Activated naive CD8-positive, alpha-beta T cell (primary cell): ENCODE data around the gene JPT1.

Source experiments
- H3K27ac Mint-ChIP-seq: one replicate; pipeline ENCODE4 v1.8.0; 2021; ENCODE audit warnings: mixed read lengths
- H3K27me3 Mint-ChIP-seq: one replicate; pipeline ENCODE4 v1.8.0; 2021; ENCODE audit warnings: mixed read lengths
- H3K36me3 Mint-ChIP-seq: one replicate; pipeline ENCODE4 v1.8.0; 2021; ENCODE audit warnings: mixed read lengths
- H3K4me1 Mint-ChIP-seq: one replicate; pipeline ENCODE4 v1.8.0; 2021; ENCODE audit warnings: low read depth, mixed read lengths
- H3K4me3 Mint-ChIP-seq: one replicate; pipeline ENCODE4 v1.8.0; 2021; ENCODE audit warnings: mild to moderate bottlenecking, mixed read lengths
- H3K9me3 Mint-ChIP-seq: one replicate; pipeline ENCODE4 v1.8.0; 2021; ENCODE audit warnings: low read depth, mixed read lengths

Gene JPT1, protein sequence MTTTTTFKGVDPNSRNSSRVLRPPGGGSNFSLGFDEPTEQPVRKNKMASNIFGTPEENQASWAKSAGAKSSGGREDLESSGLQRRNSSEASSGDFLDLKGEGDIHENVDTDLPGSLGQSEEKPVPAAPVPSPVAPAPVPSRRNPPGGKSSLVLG

DNA sequence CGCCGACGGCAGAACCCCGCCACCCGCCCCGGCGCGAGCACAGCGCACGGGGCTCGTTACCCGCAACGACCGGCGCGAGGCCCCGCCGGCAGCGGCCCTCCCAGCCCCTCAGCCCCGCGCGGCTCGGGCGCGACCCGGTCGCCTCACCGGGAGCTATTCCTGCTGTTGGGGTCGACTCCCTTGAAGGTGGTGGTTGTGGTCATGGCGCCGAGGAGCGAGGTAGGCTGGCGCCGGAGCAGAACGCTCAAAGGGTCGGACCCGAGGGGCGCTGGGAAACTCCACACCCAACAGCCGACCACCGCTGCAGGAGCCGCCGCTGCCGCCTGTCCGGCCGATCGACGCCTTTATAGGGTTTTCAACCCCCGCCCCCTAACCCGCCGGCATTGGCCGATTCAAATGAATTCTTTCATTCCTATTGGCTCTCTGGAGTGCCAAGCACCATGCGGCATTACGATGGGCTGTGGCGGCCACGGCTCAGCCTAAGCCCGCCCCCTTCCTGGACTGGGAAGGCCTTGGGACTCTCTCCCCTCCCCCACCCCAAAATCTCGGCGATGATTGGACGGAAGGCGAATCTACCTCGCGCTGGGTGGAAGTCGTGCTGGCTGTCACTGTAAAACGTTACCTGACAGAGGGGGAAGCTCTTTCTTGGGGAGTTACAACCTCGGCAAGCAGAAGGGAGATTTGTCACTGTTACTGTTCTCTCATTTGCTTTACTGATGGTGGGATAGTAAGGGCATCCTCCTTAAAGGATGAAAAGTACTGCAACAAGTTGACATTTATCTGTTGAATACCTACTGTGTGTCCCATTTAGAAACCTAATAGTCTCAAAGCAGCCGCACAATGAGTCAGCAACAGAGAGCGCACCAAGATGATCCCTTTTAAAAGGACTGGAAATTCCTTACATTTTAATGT lies at the start of gene JPT1:
JPT1 (minus strand) TSS at position 318 of the 912 bp plus-strand sequence; CDS start at position 203, 115 bp downstream.
- peak within 1 kb of the TSS; percentile 83 for H3K27ac Mint-ChIP-seq
- peaks cover 31% of the 10 kb centered on the region for H3K4me1 Mint-ChIP-seq
- no peaks in the 10 kb centered on the region for H3K27me3 Mint-ChIP-seq
- no peaks in the 10 kb centered on the region for H3K9me3 Mint-ChIP-seq
- peak within 1 kb of the TSS; percentile 91 for H3K4me3 Mint-ChIP-seq
- H3K36me3 Mint-ChIP-seq, result peaks cover 5% of the 10 kb centered on the region

GRCh38 chr17:75199886-75200618 lies 45.7 kb upstream of the JPT1 start:
- Mint-ChIP-seq H3K4me3 (no peak overlapping the region), H3K9me3 (no peaks in the 10 kb centered on the region), H3K4me1 (peaks cover 6% of the 10 kb centered on the region), H3K27ac (no peak overlapping the region), H3K36me3 (no peaks in the 10 kb centered on the region), H3K27me3 (no peaks in the 10 kb centered on the region)

GRCh38 chr17:75194879-75195278 lies 40.6 kb upstream of the JPT1 start:
- no peak overlapping the region for H3K4me3 Mint-ChIP-seq
- no peaks in the 10 kb centered on the region for H3K36me3 Mint-ChIP-seq
- no peaks in the 10 kb centered on the region for H3K9me3 Mint-ChIP-seq
- no peaks in the 10 kb centered on the region for H3K27me3 Mint-ChIP-seq
- H3K4me1 Mint-ChIP-seq, result no peaks in the 10 kb centered on the region
- no peak overlapping the region for H3K27ac Mint-ChIP-seq

GRCh38 chr17:75191584-75191983 lies 37.3 kb upstream of the JPT1 start:
- Mint-ChIP-seq H3K36me3 (no peaks in the 10 kb centered on the region), H3K4me3 (no peak overlapping the region), H3K27me3 (no peaks in the 10 kb centered on the region), H3K27ac (no peak overlapping the region), H3K9me3 (no peaks in the 10 kb centered on the region), H3K4me1 (peaks cover 7% of the 10 kb centered on the region)

- H3K4me3 Mint-ChIP-seq, result no peak overlapping the region
- H3K36me3 Mint-ChIP-seq, result no peaks in the 10 kb centered on the region
- H3K9me3 Mint-ChIP-seq, result no peaks in the 10 kb centered on the region
- no peak overlapping the region for H3K27ac Mint-ChIP-seq
- peaks cover 18% of the 10 kb centered on the region for H3K4me1 Mint-ChIP-seq
- no peaks in the 10 kb centered on the region for H3K27me3 Mint-ChIP-seq
Measured at GRCh38 chr17:75188614-75189013, 34.3 kb upstream of the JPT1 start.

DNA sequence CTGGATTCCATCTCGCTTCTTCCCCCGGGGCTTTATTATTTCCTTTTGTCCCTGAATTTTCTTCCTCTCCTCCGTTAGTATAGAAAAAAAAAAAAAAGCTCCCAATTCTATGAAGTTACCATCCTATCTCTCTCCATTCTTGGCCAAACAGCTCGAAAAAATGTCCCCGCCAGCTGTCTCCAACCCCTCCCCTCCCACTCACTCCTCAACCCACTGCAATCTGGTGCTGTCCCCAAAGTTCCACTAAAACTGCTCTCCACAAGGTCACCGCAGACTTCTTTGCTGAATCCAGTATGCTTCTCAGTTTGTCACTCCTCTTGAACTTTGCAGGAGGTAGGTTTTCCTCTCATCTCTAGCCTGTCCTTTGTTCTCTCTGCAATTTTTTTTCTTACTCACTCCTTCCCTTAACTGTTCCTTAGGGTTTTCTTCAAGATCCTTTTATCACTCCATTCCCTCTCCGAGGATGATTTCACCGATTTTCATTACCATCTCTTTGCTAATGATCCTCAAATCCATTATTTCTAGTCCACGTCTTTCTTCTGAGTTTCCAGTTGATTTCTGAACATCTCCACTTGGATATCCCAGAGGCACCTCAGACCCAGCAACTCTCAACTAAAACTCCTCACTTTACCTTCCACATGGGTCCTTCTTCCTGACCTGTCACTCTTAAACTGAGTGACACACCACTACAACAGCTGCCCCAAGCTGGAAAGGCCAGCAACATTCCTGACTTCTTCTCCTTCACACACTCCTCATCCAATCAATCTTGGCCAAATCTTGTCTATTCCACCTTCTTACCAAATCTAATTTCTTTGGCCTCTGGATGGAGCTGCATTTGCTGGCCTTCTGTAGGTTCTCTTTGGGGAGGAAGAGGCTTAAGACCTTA lies 29.9 kb upstream of the JPT1 start:
- no peaks in the 10 kb centered on the region for H3K9me3 Mint-ChIP-seq
- peak overlapping the region; percentile 83 for H3K4me3 Mint-ChIP-seq
- no peaks in the 10 kb centered on the region for H3K27me3 Mint-ChIP-seq
- no peaks in the 10 kb centered on the region for H3K36me3 Mint-ChIP-seq
- H3K27ac Mint-ChIP-seq, result peak overlapping the region; percentile 97
- H3K4me1 Mint-ChIP-seq, result peaks cover 35% of the 10 kb centered on the region

DNA sequence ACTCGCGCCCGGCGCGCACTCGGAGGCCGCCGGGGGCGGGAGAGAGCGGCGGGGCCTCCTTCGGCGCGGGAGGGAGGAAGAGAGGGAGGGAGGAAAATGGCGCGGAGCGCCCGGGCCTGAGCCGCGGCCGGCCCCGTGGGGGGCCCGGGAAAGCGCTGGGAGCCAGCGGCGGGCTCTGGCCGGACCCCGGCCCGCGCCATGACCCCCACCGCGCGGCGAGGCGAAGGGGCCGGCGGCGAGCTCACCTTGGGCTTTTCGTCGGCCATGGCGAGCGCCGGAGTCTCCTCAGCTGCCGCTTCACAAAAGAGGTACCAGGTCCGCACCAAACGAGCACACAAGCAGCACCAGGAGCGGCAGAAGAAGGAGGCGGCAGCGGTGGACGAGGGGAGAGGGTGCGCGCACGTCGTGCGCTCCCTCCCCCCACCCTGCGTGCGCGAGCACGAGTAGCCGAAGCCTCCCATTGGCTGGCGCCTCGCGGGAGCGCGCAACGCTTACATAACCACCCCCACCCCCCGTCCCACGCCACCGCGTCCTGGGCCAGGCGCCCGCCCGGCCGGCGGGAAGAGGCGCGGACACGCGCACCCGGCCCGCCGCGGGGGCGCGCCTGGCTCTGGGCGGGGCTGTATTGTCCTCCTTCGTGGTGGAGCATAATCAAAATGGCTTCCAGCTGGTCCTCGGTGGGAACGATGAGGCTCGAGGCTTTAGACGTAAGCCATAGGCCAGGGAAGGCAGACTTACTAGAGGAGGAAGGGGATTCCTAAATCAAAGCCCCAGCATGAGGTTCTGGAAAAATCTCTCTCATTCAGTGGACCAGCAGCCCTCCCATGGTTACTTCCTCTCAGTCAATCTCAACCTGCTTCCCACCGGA lies 28.5 kb upstream of the JPT1 start, which contains the start of gene SUMO2:
SUMO2 (minus strand) TSS at position 391 of the 868 bp plus-strand sequence; CDS start at position 266, 125 bp downstream.
- Mint-ChIP-seq H3K27ac (peak within 1 kb of the TSS; percentile 97), H3K4me3 (peak within 1 kb of the TSS; percentile 97), H3K9me3 (no peaks in the 10 kb centered on the region), H3K27me3 (no peaks in the 10 kb centered on the region), H3K36me3 (no peaks in the 10 kb centered on the region), H3K4me1 (peaks cover 38% of the 10 kb centered on the region)

- Mint-ChIP-seq H3K27ac (peak overlapping the region; percentile 95), H3K27me3 (no peaks in the 10 kb centered on the region), H3K4me1 (peaks cover 38% of the 10 kb centered on the region), H3K36me3 (no peaks in the 10 kb centered on the region), H3K4me3 (peak overlapping the region; percentile 97), H3K9me3 (no peaks in the 10 kb centered on the region)
Measured at GRCh38 chr17:75182319-75182568, 27.9 kb upstream of the JPT1 start.

GRCh38 chr17:75181608-75182318 lies 27.5 kb upstream of the JPT1 start:
- Mint-ChIP-seq H3K36me3 (no peaks in the 10 kb centered on the region), H3K9me3 (no peaks in the 10 kb centered on the region), H3K27me3 (no peaks in the 10 kb centered on the region), H3K27ac (peak overlapping the region; percentile 95), H3K4me1 (peaks cover 40% of the 10 kb centered on the region), H3K4me3 (peak overlapping the region; percentile 97)

DNA sequence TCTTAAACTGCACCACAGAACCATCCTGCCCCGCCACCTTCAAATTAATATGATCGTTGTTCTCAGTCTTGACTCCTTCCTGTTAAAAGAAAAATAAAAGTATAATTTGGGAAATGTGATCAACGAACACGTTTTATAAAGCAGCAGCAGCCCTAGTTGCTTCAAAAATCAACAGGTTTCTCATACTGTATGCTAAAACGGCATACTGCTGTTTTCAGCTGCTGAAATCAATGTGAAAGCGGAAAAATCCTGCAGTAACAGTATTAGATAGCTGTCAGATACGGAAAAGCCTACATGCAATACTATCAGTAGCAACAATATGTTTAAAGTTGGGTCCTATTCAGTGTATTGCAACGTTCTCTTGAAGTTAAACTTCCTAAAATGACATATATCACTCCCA lies 26.8 kb upstream of the JPT1 start:
- Mint-ChIP-seq H3K4me1 (peaks cover 43% of the 10 kb centered on the region), H3K4me3 (peak overlapping the region; percentile 97), H3K36me3 (peaks cover 2% of the 10 kb centered on the region), H3K9me3 (no peaks in the 10 kb centered on the region), H3K27me3 (no peaks in the 10 kb centered on the region), H3K27ac (peak overlapping the region; percentile 95)

GRCh38 chr17:75178453-75178852 lies 24.1 kb upstream of the JPT1 start:
- Mint-ChIP-seq H3K36me3 (peaks cover 2% of the 10 kb centered on the region), H3K4me3 (peak overlapping the region; percentile 40), H3K9me3 (no peaks in the 10 kb centered on the region), H3K4me1 (peaks cover 37% of the 10 kb centered on the region), H3K27ac (no peak overlapping the region), H3K27me3 (no peaks in the 10 kb centered on the region)

DNA sequence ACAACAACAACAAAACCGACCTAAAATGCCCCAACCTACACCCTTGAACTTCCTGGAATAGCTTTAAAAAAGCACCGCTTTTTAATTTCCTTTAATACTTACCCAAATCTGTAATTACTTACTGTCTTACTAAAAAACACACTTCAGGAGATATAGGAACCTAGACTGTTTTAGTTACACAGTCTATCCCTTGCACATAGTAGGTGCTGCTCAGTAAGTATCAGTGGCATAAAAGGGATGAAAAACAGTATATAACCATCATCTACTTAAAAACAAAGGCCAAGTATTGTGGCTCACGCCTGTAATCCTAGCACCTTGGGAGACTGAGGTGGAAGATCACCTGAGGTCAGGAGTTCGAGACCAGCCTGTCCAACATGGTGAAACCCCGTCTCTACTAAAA lies 22.3 kb upstream of the JPT1 start:
- Mint-ChIP-seq H3K27me3 (no peaks in the 10 kb centered on the region), H3K9me3 (no peaks in the 10 kb centered on the region), H3K36me3 (peaks cover 2% of the 10 kb centered on the region), H3K4me3 (no peak overlapping the region), H3K4me1 (peaks cover 40% of the 10 kb centered on the region), H3K27ac (no peak overlapping the region)

- Mint-ChIP-seq H3K27me3 (no peaks in the 10 kb centered on the region), H3K4me1 (peaks cover 29% of the 10 kb centered on the region), H3K9me3 (no peaks in the 10 kb centered on the region), H3K36me3 (peaks cover 2% of the 10 kb centered on the region), H3K4me3 (no peak overlapping the region), H3K27ac (no peak overlapping the region)
Measured at GRCh38 chr17:75174996-75175395, 20.7 kb upstream of the JPT1 start.
